ENCODE measurements around the gene MPP3. TPM values are rescaled to one million over a fixed set of nuclear protein-coding genes. Genes with fewer than 3 reads are reported as not detected.
A peak's percentile ranks its signal among the peaks of the same experiment; 100 is the strongest.

Gene MPP3
- total and polyA plus RNA-seq, 9 of the 15 experiments (the other 6 are each of a cell fraction or from before 2014, with no cell fraction given) = 0.41 to 10.4 (median 4.5) TPM

GRCh38 chr17:43839670-43840108 lies 6.7 kb upstream of the MPP3 start (continued):
- TF ChIP-seq, protein P1, sequence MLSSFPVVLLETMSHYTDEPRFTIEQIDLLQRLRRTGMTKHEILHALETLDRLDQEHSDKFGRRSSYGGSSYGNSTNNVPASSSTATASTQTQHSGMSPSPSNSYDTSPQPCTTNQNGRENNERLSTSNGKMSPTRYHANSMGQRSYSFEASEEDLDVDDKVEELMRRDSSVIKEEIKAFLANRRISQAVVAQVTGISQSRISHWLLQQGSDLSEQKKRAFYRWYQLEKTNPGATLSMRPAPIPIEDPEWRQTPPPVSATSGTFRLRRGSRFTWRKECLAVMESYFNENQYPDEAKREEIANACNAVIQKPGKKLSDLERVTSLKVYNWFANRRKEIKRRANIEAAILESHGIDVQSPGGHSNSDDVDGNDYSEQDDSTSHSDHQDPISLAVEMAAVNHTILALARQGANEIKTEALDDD (IDR thresholded peaks at IDR 0.05) = no peak
- TF ChIP-seq EP400 (IDR thresholded peaks at IDR 0.05) (no peak), GATAD2A (IDR thresholded peaks at IDR 0.05) (no peak), RAD21 (CRISPR knock-in tag; conservative IDR thresholded peaks at IDR 0.05 in 1 of 2, IDR thresholded peaks at IDR 0.05 in 1 of 2) (no peak), ZNF165 (CRISPR knock-in tag; IDR thresholded peaks at IDR 0.05; ENCODE audit: borderline replicate concordance) (no peak), ZBTB8A (IDR thresholded peaks at IDR 0.05; ENCODE audit: partially characterized antibody) (no peak), ATF4 (CRISPR knock-in tag; IDR thresholded peaks at IDR 0.05) (no peak), HLTF (IDR thresholded peaks at IDR 0.05) (no peak), KHSRP (IDR thresholded peaks at IDR 0.05) (no peak), DPF2 (IDR thresholded peaks at IDR 0.05) (peak; percentile 51; the same call in 1 of the 2 replicates), MIER1 (IDR thresholded peaks at IDR 0.05; ENCODE audit: low read depth) (no peak), SRSF3 (IDR thresholded peaks at IDR 0.05; ENCODE audit: insufficient read depth, low read length) (no peak), ZNF780A (CRISPR knock-in tag; IDR thresholded peaks at IDR 0.05) (no peak), MAFG (tag; conservative IDR thresholded peaks at IDR 0.05) (peak; percentile 50; the same call in 1 of the 2 replicates), MTA2 (IDR thresholded peaks at IDR 0.05; ENCODE audit: low read depth) (no peak), EGR1 (conservative IDR thresholded peaks at IDR 0.05) (no peak), ZZZ3 (IDR thresholded peaks at IDR 0.05) (no peak), ZFP36 (IDR thresholded peaks at IDR 0.05; ENCODE audit: low read depth, low read length, partially characterized antibody) (no peak), PCBP1 (IDR thresholded peaks at IDR 0.05; ENCODE audit: low read depth, low read length, poor library complexity, severe bottlenecking) (no peak), TOE1 (IDR thresholded peaks at IDR 0.05; ENCODE audit: borderline replicate concordance) (no peak), TOE1 (CRISPR knock-in tag; IDR thresholded peaks at IDR 0.05; ENCODE audit: borderline replicate concordance, low read depth) (no peak), HNRNPK (IDR thresholded peaks at IDR 0.05; ENCODE audit: low read depth, low read length, poor library complexity, severe bottlenecking) (no peak), NFE2 (IDR thresholded peaks at IDR 0.05; ENCODE audit: low read depth) (peak; percentile 78), CBX8 (IDR thresholded peaks at IDR 0.05; ENCODE audit: borderline replicate concordance, extremely low read depth, low read depth, low read length, poor library complexity, severe bottlenecking) (no peak), ZNF695 (CRISPR knock-in tag; IDR thresholded peaks at IDR 0.05) (no peak)
- TF ChIP-seq, protein P2, sequence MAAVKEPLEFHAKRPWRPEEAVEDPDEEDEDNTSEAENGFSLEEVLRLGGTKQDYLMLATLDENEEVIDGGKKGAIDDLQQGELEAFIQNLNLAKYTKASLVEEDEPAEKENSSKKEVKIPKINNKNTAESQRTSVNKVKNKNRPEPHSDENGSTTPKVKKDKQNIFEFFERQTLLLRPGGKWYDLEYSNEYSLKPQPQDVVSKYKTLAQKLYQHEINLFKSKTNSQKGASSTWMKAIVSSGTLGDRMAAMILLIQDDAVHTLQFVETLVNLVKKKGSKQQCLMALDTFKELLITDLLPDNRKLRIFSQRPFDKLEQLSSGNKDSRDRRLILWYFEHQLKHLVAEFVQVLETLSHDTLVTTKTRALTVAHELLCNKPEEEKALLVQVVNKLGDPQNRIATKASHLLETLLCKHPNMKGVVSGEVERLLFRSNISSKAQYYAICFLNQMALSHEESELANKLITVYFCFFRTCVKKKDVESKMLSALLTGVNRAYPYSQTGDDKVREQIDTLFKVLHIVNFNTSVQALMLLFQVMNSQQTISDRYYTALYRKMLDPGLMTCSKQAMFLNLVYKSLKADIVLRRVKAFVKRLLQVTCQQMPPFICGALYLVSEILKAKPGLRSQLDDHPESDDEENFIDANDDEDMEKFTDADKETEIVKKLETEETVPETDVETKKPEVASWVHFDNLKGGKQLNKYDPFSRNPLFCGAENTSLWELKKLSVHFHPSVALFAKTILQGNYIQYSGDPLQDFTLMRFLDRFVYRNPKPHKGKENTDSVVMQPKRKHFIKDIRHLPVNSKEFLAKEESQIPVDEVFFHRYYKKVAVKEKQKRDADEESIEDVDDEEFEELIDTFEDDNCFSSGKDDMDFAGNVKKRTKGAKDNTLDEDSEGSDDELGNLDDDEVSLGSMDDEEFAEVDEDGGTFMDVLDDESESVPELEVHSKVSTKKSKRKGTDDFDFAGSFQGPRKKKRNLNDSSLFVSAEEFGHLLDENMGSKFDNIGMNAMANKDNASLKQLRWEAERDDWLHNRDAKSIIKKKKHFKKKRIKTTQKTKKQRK (IDR thresholded peaks at IDR 0.05; ENCODE audit: borderline replicate concordance, low read depth, low read length) = no peak

Measured in K562 (cell line).